ENCODE results near the gene GRM7. TPM values are rescaled to one million over a fixed set of nuclear protein-coding genes. Genes with fewer than 3 reads are reported as not detected.

The GRM7 gene
- total and polyA plus RNA-seq, 2 experiments from 2014 or later, result 0.40 TPM; not detected in 1

GRCh38 chr3:7328339-7328738, 467.4 kb downstream of the GRM7 start:
- TF ChIP-seq STAT1 (IDR thresholded peaks at IDR 0.05; ENCODE audit: unreplicated experiment), result no peak
- TF ChIP-seq ZNF331 (CRISPR knock-in tag; IDR thresholded peaks at IDR 0.05; ENCODE audit: low read depth), result no peak
- no peak for TF ChIP-seq JUNB (IDR thresholded peaks at IDR 0.05; ENCODE audit: unreplicated experiment)
- TF ChIP-seq ZNF462 (CRISPR knock-in tag; IDR thresholded peaks at IDR 0.05), result no peak
- Mint-ChIP-seq H3K4me1 (peaks cover 6% of the 10 kb centered on the region), H3K36me3 (ENCODE audit: low read depth) (no peaks in the 10 kb centered on the region; the same call in 2 of the 3 replicates), H3K27ac (no peak overlapping the region), H3K27me3 (ENCODE audit: insufficient read depth, low read depth, poor library complexity) (no peaks in the 10 kb centered on the region), H3K4me3 (no peak overlapping the region), H3K9me3 (peaks cover 65% of the 10 kb centered on the region)
- no peaks in the 10 kb centered on the region for H3K36me3 ChIP-seq (ENCODE audit: insufficient read depth)
- H4K20me1 ChIP-seq (replicated peaks; ENCODE audit: insufficient read depth), result no peaks in the 10 kb centered on the region
- H3K27ac ChIP-seq (ENCODE audit: low read depth), result no peak overlapping the region
- no peaks in the 10 kb centered on the region for H3K79me2 ChIP-seq (replicated peaks; ENCODE audit: insufficient read depth)
- H3K4me1 ChIP-seq (ENCODE audit: insufficient read depth), result no peaks in the 10 kb centered on the region
- DNase-seq (ENCODE audit: low spot score), result no peak
- H3F3A ChIP-seq (replicated peaks; ENCODE audit: low read depth), result no peaks in the 10 kb centered on the region
- H3K27me3 ChIP-seq (ENCODE audit: insufficient read depth), result no peaks in the 10 kb centered on the region
- H3K4me3 ChIP-seq, result no peak overlapping the region
- H3K9me2 ChIP-seq (ENCODE audit: insufficient read depth), result peaks cover 9% of the 10 kb centered on the region
- H2AFZ ChIP-seq, result no peak overlapping the region
- no peak overlapping the region for H3K4me2 ChIP-seq
- ATAC-seq, result no peak

GRCh38 chr3:7332696-7333095, 471.8 kb downstream of the GRM7 start:
- H3K27ac ChIP-seq (ENCODE audit: low read depth), result no peak overlapping the region
- H3K79me2 ChIP-seq (replicated peaks; ENCODE audit: insufficient read depth), result no peaks in the 10 kb centered on the region
- peaks cover 9% of the 10 kb centered on the region for H3K9me2 ChIP-seq (ENCODE audit: insufficient read depth)
- H3F3A ChIP-seq (replicated peaks; ENCODE audit: low read depth), result no peaks in the 10 kb centered on the region
- no peak overlapping the region for H3K4me3 ChIP-seq
- peak; percentile 38 for DNase-seq (ENCODE audit: low spot score)
- Mint-ChIP-seq H3K27me3 (ENCODE audit: insufficient read depth, low read depth, poor library complexity) (no peaks in the 10 kb centered on the region), H3K4me1 (peaks cover 6% of the 10 kb centered on the region), H3K36me3 (ENCODE audit: low read depth) (peaks cover 7% of the 10 kb centered on the region; the same call in 2 of the 3 replicates), H3K4me3 (no peak overlapping the region), H3K9me3 (peaks cover 77% of the 10 kb centered on the region), H3K27ac (no peak overlapping the region)
- TF ChIP-seq CTCF (conservative IDR thresholded peaks at IDR 0.05; ENCODE audit: low read depth in 2 of 2), result 0 out of 4 replicates have a peak, but pooled peaks of 1 of the 2 experiments have one; percentile 3
- TF ChIP-seq STAT1 (IDR thresholded peaks at IDR 0.05; ENCODE audit: unreplicated experiment), result no peak
- no peaks in the 10 kb centered on the region for H4K20me1 ChIP-seq (replicated peaks; ENCODE audit: insufficient read depth)
- no peak overlapping the region; the same call in 1 of the 2 replicates for H2AFZ ChIP-seq
- ATAC-seq, result peak; percentile 51
- no peaks in the 10 kb centered on the region for H3K4me1 ChIP-seq (ENCODE audit: insufficient read depth)
- no peak overlapping the region for H3K4me2 ChIP-seq
- H3K36me3 ChIP-seq (ENCODE audit: insufficient read depth), result no peaks in the 10 kb centered on the region
- no peaks in the 10 kb centered on the region for H3K27me3 ChIP-seq (ENCODE audit: insufficient read depth)
